Lung (tissue), 12 donors: ENCODE measurements around the gene HK1. TPM values are rescaled to one million over a fixed set of nuclear protein-coding genes. Genes with fewer than 3 reads are reported as not detected.

Experiments used
- ATAC-seq: fragments of 200-7000 bp; cut with Tn5 transposase; one replicate; pipeline ENCODE4 v1.9.1; 2020; ENCODE audit warnings: moderate number of reproducible peaks; ENCODE audit not compliant: insufficient read depth, low FRiP score
- DNase-seq, 3 donors: peaks; one replicate each; pipeline ENCODE4 v3.0.0-alpha.2; 2013 to 2017
- H3K27ac ChIP-seq, 2 donors: one replicate each; pipeline ENCODE4 v1.5.1; 2013; ENCODE audit warnings: mild to moderate bottlenecking in 2 of 2, moderate library complexity in 2 of 2, control low read depth in 1 of 2, inconsistent platforms in 1 of 2, low read depth in 1 of 2, low read length in 1 of 2
- H3K27me3 ChIP-seq, 3 donors: one replicate each; pipeline ENCODE4 v1.5.1; 2013; ENCODE audit warnings: low read length in 2 of 3; ENCODE audit not compliant: control insufficient read depth in 3 of 3, insufficient read depth in 3 of 3
- H3K36me3 ChIP-seq, 4 donors: one replicate each; pipeline ENCODE4 v1.5.1; 2013; ENCODE audit warnings: low read length in 4 of 4, mild to moderate bottlenecking in 1 of 4, moderate library complexity in 1 of 4; ENCODE audit not compliant: control insufficient read depth in 4 of 4, insufficient read depth in 4 of 4
- H3K4me1 ChIP-seq, 5 donors: one replicate each; pipeline ENCODE4 v1.5.1; 2013; ENCODE audit warnings: low read length in 5 of 5, mild to moderate bottlenecking in 2 of 5, moderate library complexity in 1 of 5; ENCODE audit not compliant: control insufficient read depth in 5 of 5, insufficient read depth in 5 of 5
- H3K4me3 ChIP-seq: one replicate; pipeline ENCODE4 v1.5.1; 2013; ENCODE audit warnings: mild to moderate bottlenecking, control low read depth, moderate library complexity
- H3K9ac ChIP-seq, 2 donors: one replicate each; pipeline ENCODE4 v1.5.1; 2013; ENCODE audit warnings: low read length in 2 of 2, control low read depth in 1 of 2; ENCODE audit not compliant: insufficient read depth in 1 of 2
- H3K9me3 ChIP-seq, 4 donors: one replicate each; pipeline ENCODE4 v1.5.1; 2013; ENCODE audit warnings: low read length in 3 of 4, mild to moderate bottlenecking in 1 of 4, moderate library complexity in 1 of 4; ENCODE audit not compliant: control insufficient read depth in 4 of 4, insufficient read depth in 3 of 4
- CTCF ChIP-seq: IDR thresholded peaks from 2 replicates; pipeline ENCODE4 v1.5.1; 2012; ENCODE audit warnings: mild to moderate bottlenecking; ENCODE audit errors: control extremely low read depth, extremely low read depth
- WGBS, 2 donors: extraction: QIAGEN DNeasy Blood & Tissue Kit; methylation state at CpG; one replicate each; pipeline ENCODE4 v1.1.7; 2013; 5-methylcytosine and 5-hydroxymethylcytosine counted together
- polyA plus RNA-seq, 2 donors: library from polyadenylated mRNA; stranded (reverse); fragments of 200-250 nt; gene quantifications; one replicate each; pipeline ENCODE4 v1.2.1, GENCODE V29; 2013
- total RNA-seq, 2 donors: library from RNA; depleted of rRNA in 1 of 2; stranded (reverse); fragments of >200 nt in 1 of 2; gene quantifications; one replicate each; pipeline ENCODE4 v1.2.1, GENCODE V29; 2014 to 2021
- donor health status: control.
- donor health status: control.
- donor health status: Bipolar disorder and iron deficiency.
- donor health status: healthy.
- donor health status: DM: yes; HTN: yes; CAD: no.

The HK1 gene
- total and polyA plus RNA-seq, 4 donors = 33.6 to 120 (median 78.0) TPM

GRCh38 chr10:69259547-69260243 lies 18.6 kb upstream of the HK1 start:
- Histone ChIP-seq H3K9me3 (no peaks in the 10 kb centered on the region), H3K4me3 (no peak overlapping the region), H3K4me1 (no peaks in the 10 kb centered on the region), H3K36me3 (no peaks in the 10 kb centered on the region), H3K27me3 (no peaks in the 10 kb centered on the region), H3K9ac (no peak overlapping the region), H3K27ac (no peak overlapping the region)
- TF ChIP-seq CTCF = no peak
- DNase-seq (no peak), ATAC-seq (no peak)
- WGBS, 2 donors = 66 to 81% methylated on average over 3 of the region's 3 CpGs

- H3K4me3 ChIP-seq = no peak overlapping the region
- WGBS, 2 donors = 93 to 96% methylated on average over 8 of the region's 8 CpGs
Measured at GRCh38 chr10:69261184-69261583, 17.1 kb upstream of the HK1 start.

DNA sequence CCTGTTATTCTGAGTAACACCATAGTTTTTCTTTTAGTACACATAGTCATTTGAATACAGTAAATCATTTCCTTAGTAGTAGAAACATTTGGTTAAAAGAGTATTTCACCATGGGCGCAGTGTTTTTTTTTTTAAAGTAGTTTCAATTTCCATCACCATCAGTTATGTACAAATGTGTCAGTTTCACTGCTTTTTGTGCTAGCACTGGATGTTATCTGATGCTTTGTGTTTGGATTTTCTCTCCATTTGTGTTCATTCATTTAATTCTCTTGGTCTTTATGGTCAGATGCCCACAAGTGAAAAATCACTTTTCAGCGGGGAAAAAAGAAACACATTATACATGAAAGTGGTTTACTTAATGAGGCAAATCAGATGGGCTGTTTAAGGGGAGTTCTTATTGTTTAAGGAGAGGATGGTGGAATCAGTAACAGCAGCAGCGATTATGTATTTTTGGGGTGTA lies 16.0 kb upstream of the HK1 start:
- 86 to 88% methylated on average over 3 of the region's 3 CpGs for WGBS, 2 donors
- TF ChIP-seq CTCF = no peak
- no peaks in the 10 kb centered on the region for H3K4me1 ChIP-seq

More at GRCh38 chr10:69261184-69261583, 17.1 kb upstream of the HK1 start:
- Histone ChIP-seq H3K4me1 (no peaks in the 10 kb centered on the region), H3K36me3 (no peaks in the 10 kb centered on the region), H3K27ac (no peak overlapping the region), H3K9me3 (no peaks in the 10 kb centered on the region), H3K27me3 (no peaks in the 10 kb centered on the region), H3K9ac (no peak overlapping the region)
- no peak for TF ChIP-seq CTCF
- DNase-seq (no peak), ATAC-seq (no peak)

GRCh38 chr10:69265521-69265920 lies 12.8 kb upstream of the HK1 start:
- Histone ChIP-seq H3K4me1 (no peaks in the 10 kb centered on the region), H3K27me3 (no peaks in the 10 kb centered on the region), H3K27ac (no peak overlapping the region), H3K9me3 (no peaks in the 10 kb centered on the region), H3K9ac (no peak overlapping the region), H3K36me3 (no peaks in the 10 kb centered on the region), H3K4me3 (no peak overlapping the region)
- ATAC-seq (no peak), DNase-seq (no peak)
- TF ChIP-seq CTCF = no peak
- 89 to 92% methylated on average over 17 of the region's 17 CpGs for WGBS, 2 donors

More for the DNA sequence above, 16.0 kb upstream of the HK1 start:
- no peaks in the 10 kb centered on the region for H3K27me3 ChIP-seq
- ATAC-seq (no peak), DNase-seq (no peak)
- no peak overlapping the region for H3K9ac ChIP-seq
- H3K4me3 ChIP-seq = no peak overlapping the region
- no peak overlapping the region for H3K27ac ChIP-seq
- no peaks in the 10 kb centered on the region for H3K9me3 ChIP-seq
- no peaks in the 10 kb centered on the region for H3K36me3 ChIP-seq
